Measurements from ENCODE around the gene SRSF1.
"Not testable (repeated sequence)": the region's sequence is repeated elsewhere in the genome, so short reads cannot be mapped to it uniquely, and the experiment has no call there.

SRSF1 gene

GRCh38 chr17:57963149-57963511 lies 43.9 kb downstream of the SRSF1 start:
- DNase-seq (ENCODE audit: low spot score) = no peak

- DNase-seq (ENCODE audit: low spot score) = no peak
These were observed 44.5 kb downstream of the SRSF1 start for GRCh38 chr17:57962279-57963148.

- no peak for DNase-seq (ENCODE audit: low spot score)
These were observed 47.1 kb downstream of the SRSF1 start for GRCh38 chr17:57959929-57960328.

GRCh38 chr17:57958391-57958790 lies 48.7 kb downstream of the SRSF1 start:
- not testable (repeated sequence) for DNase-seq (ENCODE audit: low spot score)

- DNase-seq (ENCODE audit: low spot score) = no peak
These were observed 49.2 kb downstream of the SRSF1 start for GRCh38 chr17:57957886-57958285.

- DNase-seq (ENCODE audit: low spot score) = no peak
These were observed 49.8 kb downstream of the SRSF1 start for GRCh38 chr17:57957120-57957850.

- no peak for DNase-seq (ENCODE audit: low spot score)
These were observed 50.5 kb downstream of the SRSF1 start for GRCh38 chr17:57956291-57957119.

GRCh38 chr17:57955183-57955931 lies 51.7 kb downstream of the SRSF1 start, which contains the start of gene CUEDC1:
Gene CUEDC1 (minus strand): TSS chr17:57955412. CDS start chr17:57885564, 69,848 bp downstream.
- peak; percentile 81 for DNase-seq (ENCODE audit: low spot score)

GRCh38 chr17:57954397-57955182 lies 52.5 kb downstream of the SRSF1 start:
- peak; percentile 84 for DNase-seq (ENCODE audit: low spot score)

GRCh38 chr17:57953705-57954396 lies 53.2 kb downstream of the SRSF1 start:
- no peak for DNase-seq (ENCODE audit: low spot score)
